Lower leg skin (tissue), 3 donors: Measurements from ENCODE around the gene KRTAP9-9.

ENCODE experiments used
- POLR2A ChIP-seq, 2 donors: fragments of 450-650 bp; IDR thresholded peaks; one replicate each; pipeline ENCODE4 v1.6.1; 2016 to 2017; ENCODE audit warnings: antibody characterized with exemption in 2 of 2, mild to moderate bottlenecking in 1 of 2, moderate library complexity in 1 of 2
- TF ChIP-seq, protein P1 (sequence below), 3 donors: fragments of 450-650 bp; IDR thresholded peaks; one replicate each; pipeline ENCODE4 v1.5.1; 2016; ENCODE audit warnings: antibody characterized with exemption in 3 of 3, mild to moderate bottlenecking in 3 of 3, moderate library complexity in 2 of 3

- TF ChIP-seq, protein P1, sequence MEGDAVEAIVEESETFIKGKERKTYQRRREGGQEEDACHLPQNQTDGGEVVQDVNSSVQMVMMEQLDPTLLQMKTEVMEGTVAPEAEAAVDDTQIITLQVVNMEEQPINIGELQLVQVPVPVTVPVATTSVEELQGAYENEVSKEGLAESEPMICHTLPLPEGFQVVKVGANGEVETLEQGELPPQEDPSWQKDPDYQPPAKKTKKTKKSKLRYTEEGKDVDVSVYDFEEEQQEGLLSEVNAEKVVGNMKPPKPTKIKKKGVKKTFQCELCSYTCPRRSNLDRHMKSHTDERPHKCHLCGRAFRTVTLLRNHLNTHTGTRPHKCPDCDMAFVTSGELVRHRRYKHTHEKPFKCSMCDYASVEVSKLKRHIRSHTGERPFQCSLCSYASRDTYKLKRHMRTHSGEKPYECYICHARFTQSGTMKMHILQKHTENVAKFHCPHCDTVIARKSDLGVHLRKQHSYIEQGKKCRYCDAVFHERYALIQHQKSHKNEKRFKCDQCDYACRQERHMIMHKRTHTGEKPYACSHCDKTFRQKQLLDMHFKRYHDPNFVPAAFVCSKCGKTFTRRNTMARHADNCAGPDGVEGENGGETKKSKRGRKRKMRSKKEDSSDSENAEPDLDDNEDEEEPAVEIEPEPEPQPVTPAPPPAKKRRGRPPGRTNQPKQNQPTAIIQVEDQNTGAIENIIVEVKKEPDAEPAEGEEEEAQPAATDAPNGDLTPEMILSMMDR (IDR thresholded peaks at IDR 0.05), result no peak
- TF ChIP-seq POLR2A (IDR thresholded peaks at IDR 0.05), result no peak
Observed at GRCh38 chr17:41226051-41226450, 29.1 kb upstream of the KRTAP9-9 start.
